Pons (tissue), 1 donor: ENCODE data around the gene ANLN.
"Not testable (repeated sequence)": the region's sequence is repeated elsewhere in the genome, so short reads cannot be mapped to it uniquely, and the experiment has no call there.

Experiments
- DNase-seq: peaks from one replicate; pipeline ENCODE4 v3.0.0-alpha.2; 2016; ENCODE audit warnings: low spot score

The ANLN gene

DNA sequence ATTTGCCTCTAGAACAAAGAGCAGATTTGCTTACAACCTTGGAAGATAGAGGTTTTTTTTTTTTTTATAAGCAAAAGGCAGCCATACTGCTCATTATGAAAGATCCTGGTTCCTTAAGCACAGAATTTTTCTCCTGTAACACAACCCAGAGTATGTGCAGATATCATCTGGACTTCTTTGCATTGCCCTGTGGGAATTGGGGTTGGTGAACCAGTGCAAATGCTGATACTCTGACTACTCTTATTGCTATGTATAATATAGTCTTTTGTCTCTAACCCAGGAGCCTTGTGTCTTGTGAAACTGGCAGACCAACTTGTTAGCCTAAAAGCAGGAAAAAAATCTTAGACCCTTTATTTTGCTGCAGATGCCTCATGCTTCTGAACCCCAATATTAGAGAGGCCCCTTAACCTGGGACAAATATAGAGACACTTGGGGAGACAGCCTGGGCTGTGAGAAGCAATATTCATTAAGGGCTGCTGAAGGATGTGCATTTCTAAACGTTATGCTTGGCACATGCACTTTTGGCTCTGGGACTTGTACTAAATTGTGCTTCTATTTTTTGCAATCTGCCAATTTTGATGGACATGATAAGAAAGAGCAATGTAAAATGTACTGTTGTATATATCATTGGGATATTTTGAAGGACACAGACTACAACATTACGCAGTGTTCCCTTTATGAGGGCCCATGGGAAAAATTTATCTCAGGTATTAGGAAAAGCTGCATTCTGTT, 78.9 kb downstream of the ANLN start:
- no peak for DNase-seq

DNA sequence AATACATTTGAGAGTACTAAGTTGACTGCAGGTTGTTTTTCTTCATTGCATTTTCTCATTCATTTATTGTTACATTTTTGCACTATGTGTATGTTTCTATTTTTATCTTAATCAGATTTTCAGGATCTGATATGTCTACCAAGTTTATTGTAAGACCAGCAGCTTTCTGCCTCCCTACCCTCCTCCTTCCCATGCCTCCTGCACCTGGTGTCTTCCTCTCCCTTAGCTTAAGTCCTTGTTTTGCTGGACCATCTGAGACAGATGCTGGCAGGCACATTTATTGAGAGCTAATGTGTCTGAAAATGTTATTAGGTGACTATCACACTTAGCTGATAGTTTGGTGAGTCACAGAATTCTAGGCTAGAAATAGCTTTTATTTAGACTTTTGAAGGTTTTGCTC, 79.6 kb downstream of the ANLN start:
- DNase-seq, result no peak

DNA sequence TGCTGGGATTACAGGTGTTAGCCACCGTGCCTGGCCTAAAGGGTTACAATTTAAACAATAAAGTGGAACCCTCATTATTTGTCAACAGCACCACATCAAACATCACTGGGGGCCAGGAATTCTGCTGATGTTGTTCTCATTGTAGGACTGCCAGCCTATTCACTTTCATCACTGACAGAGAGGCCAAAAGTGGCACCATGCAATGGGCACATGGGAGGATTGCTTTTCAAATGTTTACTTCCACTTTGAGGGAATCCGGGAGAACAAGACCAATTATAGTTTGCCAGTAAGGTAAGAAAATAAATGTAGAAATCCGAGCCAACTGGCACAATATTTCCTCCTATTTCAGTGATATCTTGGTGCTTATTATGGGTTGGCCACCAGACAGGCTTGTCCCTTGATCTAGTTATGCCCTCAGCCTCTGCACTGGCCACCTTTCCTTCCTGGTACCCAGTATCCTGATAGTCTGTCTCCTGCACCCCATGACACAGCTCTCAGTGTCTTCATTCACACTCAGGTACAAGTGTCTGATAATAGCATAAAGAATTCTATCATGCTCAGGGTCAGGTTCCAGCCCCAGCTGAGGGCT, 82.6 kb downstream of the ANLN start:
- DNase-seq, result no peak

DNA sequence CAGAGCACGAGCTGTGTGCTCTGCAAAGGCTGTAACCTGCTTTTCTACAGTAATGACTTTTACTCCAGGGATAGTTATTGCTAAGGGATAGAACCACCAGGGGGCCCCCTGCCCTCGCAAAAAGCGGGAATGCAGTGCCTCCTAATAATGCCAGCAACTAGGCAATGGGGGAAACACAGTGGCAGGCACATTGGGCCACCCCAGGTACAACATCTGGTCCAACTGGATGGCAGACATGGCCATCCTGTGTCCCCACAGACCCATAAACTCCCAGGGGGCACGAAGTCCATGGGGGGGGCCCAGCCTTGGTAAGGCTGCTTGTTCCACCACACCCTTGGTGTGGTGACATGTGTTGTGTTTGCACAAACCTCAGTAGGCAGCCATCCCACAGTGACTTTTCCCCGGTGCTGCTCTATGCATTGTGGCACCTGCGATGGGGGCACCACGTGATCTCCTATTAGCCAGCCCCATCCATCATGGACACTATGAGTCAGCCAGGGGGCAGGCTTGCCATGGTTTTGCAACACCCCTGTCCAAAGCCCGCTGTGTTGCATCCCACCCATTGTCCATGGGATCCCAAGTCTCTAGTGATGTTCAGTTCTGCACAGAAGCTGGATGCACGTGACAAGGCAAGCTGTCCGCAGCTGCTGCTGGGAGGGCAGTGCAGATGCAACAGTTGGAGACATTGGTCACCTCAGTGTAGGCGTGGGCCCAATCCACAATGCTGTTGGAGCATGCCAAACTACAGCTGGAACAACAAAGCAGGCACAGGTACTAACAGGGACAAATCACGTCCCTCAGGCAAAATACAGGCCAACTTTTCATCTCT, 84.0 kb downstream of the ANLN start:
- DNase-seq, result peak; percentile 43

GRCh38 chr7:36474283-36475010, 84.8 kb downstream of the ANLN start:
- no peak for DNase-seq

DNA sequence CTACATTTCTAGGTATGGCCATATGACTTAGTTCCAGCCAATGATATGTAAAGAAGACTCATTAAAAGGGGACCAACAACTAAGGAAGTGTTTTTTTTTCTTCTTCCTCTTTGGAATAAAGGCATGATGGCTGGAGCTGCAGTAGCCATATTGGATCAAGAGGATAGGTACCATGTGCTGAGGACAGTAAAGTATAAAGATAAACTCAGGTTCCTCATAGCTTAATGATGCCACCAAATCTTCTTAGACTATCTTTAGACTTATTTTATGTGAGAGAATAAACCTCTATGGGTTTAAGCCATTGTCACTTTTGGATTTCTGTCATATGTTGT, 85.3 kb downstream of the ANLN start:
- DNase-seq, result no peak

DNA sequence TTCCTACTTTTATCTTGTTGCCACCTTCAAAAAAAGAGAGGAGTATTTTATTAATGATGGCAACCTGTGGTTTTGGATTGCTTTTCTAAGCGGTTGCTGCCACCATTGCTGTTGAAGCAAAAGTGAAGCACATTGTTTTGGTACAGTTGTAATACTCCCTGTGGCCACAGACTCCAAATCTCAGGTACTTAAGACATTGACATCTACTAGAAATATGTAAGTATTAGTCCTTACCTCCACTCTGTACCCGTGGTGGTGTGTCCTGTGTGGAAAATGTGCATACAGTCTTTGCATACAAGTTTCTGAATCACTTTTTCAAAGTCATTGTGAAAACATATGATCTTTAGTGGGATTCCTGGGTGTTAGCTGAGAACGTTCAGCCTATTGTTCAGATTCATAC, 85.7 kb downstream of the ANLN start:
- DNase-seq, result no peak

GRCh38 chr7:36478745-36479144, 89.1 kb downstream of the ANLN start:
- DNase-seq, result no peak

- DNase-seq, result peak; percentile 90
These were observed 94.2 kb downstream of the ANLN start for GRCh38 chr7:36483853-36484252.

DNA sequence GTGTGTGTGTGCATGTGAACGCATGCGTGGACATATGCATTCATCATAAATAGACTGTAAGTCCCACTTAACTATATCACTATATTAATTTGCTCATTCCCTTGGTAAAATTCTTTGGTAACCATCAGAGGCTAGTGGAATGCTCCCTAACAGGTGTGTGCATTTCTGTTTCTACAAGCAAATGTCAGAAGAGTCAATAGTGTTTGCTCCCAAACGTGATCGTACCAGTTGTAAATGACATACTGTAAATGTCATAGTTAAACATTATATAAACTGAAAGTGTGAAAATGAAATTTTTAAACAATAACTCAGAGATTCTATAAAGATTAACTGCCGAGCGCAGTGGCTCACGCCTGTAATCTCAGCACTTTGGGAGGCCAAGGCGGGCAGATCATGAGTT, 94.6 kb downstream of the ANLN start:
- DNase-seq, result no peak

GRCh38 chr7:36486336-36486735, 96.7 kb downstream of the ANLN start:
- peak; percentile 84 for DNase-seq

DNA sequence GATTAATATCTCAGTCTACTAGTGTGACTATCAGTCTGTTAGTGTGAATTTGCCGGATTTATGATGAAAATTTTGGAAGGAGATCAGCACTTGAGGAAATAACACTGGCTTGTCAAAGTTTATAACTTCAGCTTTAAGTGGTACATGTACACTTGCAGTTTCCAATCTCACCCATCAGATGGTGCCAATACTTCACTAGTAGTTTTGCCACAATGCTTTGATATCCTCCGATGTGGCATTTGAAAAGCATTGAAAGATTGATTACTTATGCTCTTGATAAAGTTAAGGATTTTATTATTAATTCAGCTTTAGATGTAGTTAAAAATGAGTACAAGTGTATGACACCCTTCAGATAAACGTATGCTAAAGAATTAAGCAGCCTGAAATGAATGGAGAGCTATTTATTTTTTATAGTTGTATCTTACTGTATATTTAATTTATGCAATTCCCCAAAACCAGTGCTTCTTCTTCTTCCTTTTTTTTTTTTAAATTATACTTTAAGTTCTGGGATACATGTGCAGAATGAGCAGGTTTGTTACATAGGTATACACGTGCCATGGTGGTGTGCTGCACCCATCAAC, 98.2 kb downstream of the ANLN start:
- peak; percentile 89 for DNase-seq

GRCh38 chr7:36488672-36489071, 99.0 kb downstream of the ANLN start:
- not testable (repeated sequence) for DNase-seq

DNA sequence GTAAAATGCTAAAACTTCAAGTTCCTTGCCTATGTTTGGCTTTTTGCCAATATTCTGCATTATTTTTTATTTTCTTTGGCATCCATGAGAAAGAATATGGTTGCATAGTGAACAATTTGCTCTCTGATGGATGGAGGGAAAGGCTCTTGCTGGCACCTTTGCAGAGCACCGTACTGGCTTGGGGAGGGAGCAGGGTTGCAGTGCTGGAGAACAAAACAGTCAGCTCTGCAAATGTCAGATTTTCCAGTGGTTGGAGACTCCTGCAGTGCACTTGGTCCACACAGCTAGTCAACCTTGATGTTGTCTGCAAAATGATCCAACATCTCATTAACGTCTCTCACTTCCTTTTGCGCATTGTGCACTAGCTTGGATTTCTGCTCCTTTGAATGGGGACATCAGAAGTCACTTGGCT, 100.8 kb downstream of the ANLN start:
- DNase-seq, result peak; percentile 15

GRCh38 chr7:36491317-36491716, 101.7 kb downstream of the ANLN start:
- DNase-seq, result no peak

DNA sequence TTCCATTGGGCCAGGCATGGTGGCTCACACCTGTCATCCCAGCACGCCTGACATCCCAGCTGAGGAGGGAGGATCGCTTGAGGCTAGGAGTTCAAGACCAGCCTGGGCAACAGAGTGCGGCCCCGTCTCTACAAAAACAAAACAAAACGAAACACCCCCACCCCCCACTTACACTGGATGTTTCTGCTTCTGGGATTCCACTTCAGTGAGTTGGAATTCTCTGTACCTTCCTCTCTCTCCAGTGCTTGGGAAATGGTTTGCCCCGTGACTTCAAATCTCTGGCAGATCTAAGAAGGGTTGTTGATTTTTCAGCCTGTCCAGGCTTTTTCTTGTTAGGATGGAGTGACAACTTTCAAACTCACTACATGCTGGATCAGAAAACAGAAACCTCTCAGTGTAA, 106.9 kb downstream of the ANLN start:
- no peak for DNase-seq

DNA sequence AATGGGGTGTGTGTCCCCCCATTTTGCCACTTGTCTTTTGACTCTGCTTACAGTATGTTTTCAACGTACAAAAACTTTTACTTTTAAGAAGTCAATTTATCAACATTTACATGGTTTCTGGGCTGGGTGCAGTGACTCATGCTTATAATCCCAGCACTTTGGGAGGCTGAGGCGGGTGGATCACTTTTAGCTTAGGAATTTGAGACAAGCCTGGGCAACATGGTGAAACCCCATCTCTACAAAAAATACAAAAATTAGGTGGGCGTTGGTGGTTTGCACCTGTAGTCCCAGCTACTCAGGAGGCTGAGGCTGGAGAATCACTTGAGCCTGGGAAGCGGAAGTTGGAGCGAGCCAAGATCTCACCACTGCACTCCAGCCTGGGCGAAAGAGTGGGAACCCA, 107.5 kb downstream of the ANLN start:
- not testable (repeated sequence) for DNase-seq

GRCh38 chr7:36497775-36498174, 108.1 kb downstream of the ANLN start:
- no peak for DNase-seq
